ENCODE data around the gene PCDH15. TPM values are rescaled to one million over a fixed set of nuclear protein-coding genes. Genes with fewer than 3 reads are reported as not detected.

PCDH15 gene
- total RNA-seq, 4 donors from 2014 or later, result not detected

DNA sequence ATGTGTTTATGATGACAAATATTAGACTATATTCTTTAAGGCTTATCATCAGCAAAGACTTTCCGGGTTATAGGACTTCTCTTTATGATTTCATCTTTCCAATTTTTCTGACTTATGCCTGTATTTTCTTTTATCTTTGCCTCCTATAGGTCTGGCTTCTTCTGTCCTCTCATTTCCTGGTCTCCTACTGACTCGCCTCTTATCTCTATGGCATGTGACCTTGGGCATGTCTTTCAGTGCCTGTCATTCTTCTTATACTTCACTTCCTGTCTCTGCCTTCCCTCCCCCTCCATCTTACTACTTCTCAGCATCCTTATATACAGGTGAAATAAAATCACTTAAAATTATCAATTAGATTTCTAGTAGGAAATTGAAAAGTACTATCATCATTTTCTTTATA, 42.2 kb downstream of the PCDH15 start:
- TF ChIP-seq, protein P1, sequence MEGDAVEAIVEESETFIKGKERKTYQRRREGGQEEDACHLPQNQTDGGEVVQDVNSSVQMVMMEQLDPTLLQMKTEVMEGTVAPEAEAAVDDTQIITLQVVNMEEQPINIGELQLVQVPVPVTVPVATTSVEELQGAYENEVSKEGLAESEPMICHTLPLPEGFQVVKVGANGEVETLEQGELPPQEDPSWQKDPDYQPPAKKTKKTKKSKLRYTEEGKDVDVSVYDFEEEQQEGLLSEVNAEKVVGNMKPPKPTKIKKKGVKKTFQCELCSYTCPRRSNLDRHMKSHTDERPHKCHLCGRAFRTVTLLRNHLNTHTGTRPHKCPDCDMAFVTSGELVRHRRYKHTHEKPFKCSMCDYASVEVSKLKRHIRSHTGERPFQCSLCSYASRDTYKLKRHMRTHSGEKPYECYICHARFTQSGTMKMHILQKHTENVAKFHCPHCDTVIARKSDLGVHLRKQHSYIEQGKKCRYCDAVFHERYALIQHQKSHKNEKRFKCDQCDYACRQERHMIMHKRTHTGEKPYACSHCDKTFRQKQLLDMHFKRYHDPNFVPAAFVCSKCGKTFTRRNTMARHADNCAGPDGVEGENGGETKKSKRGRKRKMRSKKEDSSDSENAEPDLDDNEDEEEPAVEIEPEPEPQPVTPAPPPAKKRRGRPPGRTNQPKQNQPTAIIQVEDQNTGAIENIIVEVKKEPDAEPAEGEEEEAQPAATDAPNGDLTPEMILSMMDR (IDR thresholded peaks at IDR 0.05; ENCODE audit: low read depth), result no peak

- TF ChIP-seq, protein P1 (IDR thresholded peaks at IDR 0.05; ENCODE audit: low read depth), result no peak
Observed at GRCh38 chr10:54749623-54750022, 51.4 kb downstream of the PCDH15 start.

- TF ChIP-seq, protein P1 (IDR thresholded peaks at IDR 0.05; ENCODE audit: low read depth), result no peak
Observed at GRCh38 chr10:54745436-54745835, 55.6 kb downstream of the PCDH15 start.

GRCh38 chr10:54742416-54742815, 58.6 kb downstream of the PCDH15 start:
- TF ChIP-seq, protein P1 (IDR thresholded peaks at IDR 0.05; ENCODE audit: low read depth), result no peak

DNA sequence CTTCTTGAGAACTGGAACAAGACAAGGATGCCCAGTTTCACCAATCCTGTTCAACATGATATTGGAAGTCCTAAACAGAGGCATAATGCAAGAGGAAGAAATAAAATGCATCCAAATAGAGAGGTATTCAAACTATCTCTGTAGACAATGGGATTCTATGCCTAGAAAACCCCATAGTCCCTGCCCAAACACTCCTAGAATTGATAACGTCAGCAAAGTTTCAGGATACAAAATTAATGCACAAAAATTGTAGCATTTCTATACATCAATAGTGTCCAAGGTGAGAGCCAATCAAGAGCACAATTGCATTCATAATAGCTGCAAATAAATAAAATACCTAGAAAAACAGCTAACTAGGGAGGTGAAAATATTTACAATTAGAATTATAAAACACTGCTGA, 72.5 kb downstream of the PCDH15 start:
- TF ChIP-seq, protein P1 (IDR thresholded peaks at IDR 0.05; ENCODE audit: low read depth), result no peak

DNA sequence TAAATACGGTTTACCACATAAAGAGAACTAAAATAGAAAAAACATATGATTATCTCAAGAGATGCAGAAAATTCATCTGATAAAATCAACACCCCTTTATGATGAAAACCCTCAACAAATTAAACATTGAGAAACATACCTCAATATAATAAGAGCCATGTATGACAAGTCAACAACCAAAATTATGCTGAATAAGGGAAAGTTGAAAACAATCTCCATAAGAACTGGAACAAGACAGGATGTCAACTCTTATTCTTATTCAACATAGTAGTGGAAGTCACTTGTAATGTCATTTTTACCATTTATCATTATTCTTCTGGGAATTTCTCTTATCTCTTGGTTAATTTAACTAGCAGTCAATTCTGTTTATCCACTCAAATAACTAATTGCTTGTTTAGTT, 79.0 kb downstream of the PCDH15 start:
- TF ChIP-seq, protein P1 (IDR thresholded peaks at IDR 0.05; ENCODE audit: low read depth), result no peak

GRCh38 chr10:54710918-54711317, 90.1 kb downstream of the PCDH15 start:
- TF ChIP-seq, protein P1 (IDR thresholded peaks at IDR 0.05; ENCODE audit: low read depth), result no peak
